Measurements from ENCODE around the gene NRG2. TPM values are rescaled to one million over a fixed set of nuclear protein-coding genes. Genes with fewer than 3 reads are reported as not detected.

NRG2 gene
- total and polyA plus RNA-seq, 2 donors (not counting 3 experiments of a cell fraction or from before 2014, with no cell fraction given) = 0.26 to 0.42 TPM

GRCh38 chr5:139820130-139820529, 223.0 kb downstream of the NRG2 start:
- POLR2A ChIA-PET = no interaction called here
- no TSS peak for BruUV-seq (replicated peaks)
- DNase-seq (ENCODE audit: low read depth, low spot score) (no peak), FAIRE-seq (no peak)
- H3K27me3 ChIP-seq (ENCODE audit: control insufficient read depth in 2 of 2, insufficient read depth in 2 of 2, low read length in 2 of 2) = no peaks in the 10 kb centered on the region
- H2AFZ ChIP-seq (ENCODE audit: low read depth, low read length) = no peak overlapping the region
- H3K4me1 ChIP-seq (ENCODE audit: control insufficient read depth, extremely low read depth, insufficient read depth, low read length) = no peaks in the 10 kb centered on the region
- dilution Hi-C loops (cut with MboI; ENCODE audit: extremely low pct_ligation_motif_present, low sequenced_read_pairs) = no loop called here
- no peak overlapping the region for H3K27ac ChIP-seq (ENCODE audit: insufficient read depth, low read depth, low read length)
- H3K4me3 ChIP-seq (replicated peaks in 1 of 3; ENCODE audit: insufficient read depth in 1 of 3, low read depth in 1 of 3, low read length in 3 of 3) = no peak overlapping the region
- no peak for TF ChIP-seq POLR2A (IDR thresholded peaks at IDR 0.05; ENCODE audit: low read depth, low read length)
- TF ChIP-seq JUN (IDR thresholded peaks at IDR 0.05; ENCODE audit: borderline replicate concordance, insufficient read depth, insufficient read length, low read depth) = no peak
- TF ChIP-seq CTCF (IDR thresholded peaks at IDR 0.05; ENCODE audit: extremely low read depth in 1 of 2, insufficient read depth in 1 of 2, low read depth in 1 of 2, low read length in 2 of 2) = no peak
- no peak for TF ChIP-seq GATA2 (IDR thresholded peaks at IDR 0.05; ENCODE audit: insufficient read depth, insufficient read length, low read depth, low read length)
- no peak for TF ChIP-seq FOS (IDR thresholded peaks at IDR 0.05; ENCODE audit: borderline replicate concordance, insufficient read depth, low read length)
- no peak for TF ChIP-seq EZH2 (IDR thresholded peaks at IDR 0.05; ENCODE audit: borderline replicate concordance, low read depth, low read length, severe bottlenecking)
- TF ChIP-seq MAX (IDR thresholded peaks at IDR 0.05; ENCODE audit: insufficient read depth, insufficient read length) = no peak
- TF ChIP-seq MYC (IDR thresholded peaks at IDR 0.05; ENCODE audit: low read depth, low read length) = no peak
- no peak for TF ChIP-seq POLR2AphosphoS5 (IDR thresholded peaks at IDR 0.05; ENCODE audit: insufficient read depth, low read depth, low read length)
- H3K79me2 ChIP-seq (ENCODE audit: control insufficient read depth, insufficient read depth, low read length) = no peaks in the 10 kb centered on the region
- intact Hi-C loops (cut with micrococcal nuclease) = no loop called here
- no peaks in the 10 kb centered on the region for H3K9me3 ChIP-seq (replicated peaks; ENCODE audit: control insufficient read depth, insufficient read depth, low read length)
- no peak overlapping the region for H3K9ac ChIP-seq (replicated peaks; ENCODE audit: extremely low read depth, insufficient read depth, low read length)
- H3K4me2 ChIP-seq (ENCODE audit: insufficient read depth, low read length) = no peak overlapping the region
- H3K9me1 ChIP-seq (replicated peaks; ENCODE audit: control insufficient read depth, extremely low read depth, insufficient read depth, low read length) = no peaks in the 10 kb centered on the region
- CTCF ChIA-PET = no interaction called here
- H3K36me3 ChIP-seq (ENCODE audit: control insufficient read depth in 2 of 2, extremely low read depth in 1 of 2, insufficient read depth in 2 of 2, low read length in 2 of 2) = no peaks in the 10 kb centered on the region
- H4K20me1 ChIP-seq (replicated peaks; ENCODE audit: control insufficient read depth, extremely low read depth, insufficient read depth, low read length) = no peaks in the 10 kb centered on the region

Measured in endothelial cell of umbilical vein (primary cell).